ENCODE data around the gene RNF215. TPM values are rescaled to one million over a fixed set of nuclear protein-coding genes. Genes with fewer than 3 reads are reported as not detected.
A peak's percentile ranks its signal among the peaks of the same experiment; 100 is the strongest.

RNF215 gene
- total RNA-seq, 2 experiments from 2014 or later: 7.1 to 7.2 TPM

DNA sequence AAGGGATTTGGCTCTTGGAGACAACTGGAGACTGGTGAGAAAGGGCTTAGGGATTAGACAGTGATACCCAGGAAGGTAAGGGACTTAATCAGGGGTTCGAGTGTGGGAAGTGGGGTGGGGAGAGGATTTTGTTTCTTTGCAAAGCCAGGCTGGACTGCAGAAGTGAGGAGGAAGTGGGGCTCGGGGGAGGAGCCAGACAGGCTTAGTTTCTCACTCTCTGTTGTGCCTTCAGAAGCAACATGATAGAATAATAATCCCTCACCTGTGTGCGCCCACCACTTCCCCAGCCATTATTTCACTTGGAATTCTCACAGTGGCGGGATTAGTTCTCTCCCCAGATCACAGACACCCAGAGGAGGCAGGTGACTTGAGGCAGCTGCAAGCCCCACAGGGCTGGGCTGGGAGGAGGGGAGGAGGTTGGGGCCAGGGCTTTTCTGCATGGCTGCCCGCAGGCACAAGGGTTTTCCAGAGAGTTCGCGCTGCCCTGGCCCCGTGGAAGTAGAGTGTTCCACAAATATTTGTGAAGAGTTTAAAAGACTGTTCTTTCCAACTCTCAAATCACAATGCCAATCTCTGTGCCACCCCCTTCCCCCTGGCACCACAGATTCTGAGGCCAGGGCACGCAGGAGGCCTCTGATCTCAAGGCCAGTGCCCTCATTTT, 5.6 kb upstream of the RNF215 start:
- ATAC-seq: no peak
- H3K4me3 Mint-ChIP-seq: peak overlapping the region; percentile 2

DNA sequence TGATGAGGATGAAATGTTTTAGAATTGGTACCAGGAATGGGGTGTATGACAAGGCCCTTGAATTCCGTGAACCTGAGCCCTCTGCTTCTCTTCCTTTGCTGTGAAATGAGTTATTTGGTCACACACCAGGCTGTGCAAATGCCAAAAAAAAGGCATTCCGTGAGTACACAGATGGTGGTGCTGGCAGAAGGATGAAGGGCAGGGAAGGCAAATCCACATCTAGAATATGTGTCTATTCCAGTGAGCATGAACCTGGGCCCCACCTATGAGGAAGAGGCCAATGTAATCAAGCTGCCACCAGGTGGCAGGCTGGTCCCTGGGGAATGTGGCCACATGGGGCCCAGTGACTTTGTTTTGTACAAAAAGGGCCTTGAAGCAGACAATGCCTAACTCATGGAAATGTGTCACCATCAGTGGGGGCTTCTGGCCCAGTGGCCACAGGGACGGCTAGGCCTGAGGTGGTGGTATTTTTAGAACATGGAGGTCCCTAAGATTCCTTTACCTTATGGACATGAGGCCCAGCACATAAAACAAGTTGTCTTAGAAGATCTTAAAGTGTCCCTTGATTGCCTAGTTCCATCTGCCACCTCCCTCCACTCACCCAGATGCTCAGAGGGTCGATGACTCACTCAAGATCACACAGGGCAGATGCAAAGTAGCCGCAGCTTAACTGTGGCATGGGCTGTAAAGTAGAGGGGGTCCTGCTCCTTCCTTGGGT, 3.9 kb upstream of the RNF215 start:
- Mint-ChIP-seq H3K4me3 (no peak overlapping the region), H3K27ac (peak overlapping the region; percentile 93), H3K9me3 (no peaks in the 10 kb centered on the region), H3K36me3 (ENCODE audit: low read depth) (no peaks in the 10 kb centered on the region), H3K4me1 (ENCODE audit: low read depth) (peaks cover 29% of the 10 kb centered on the region), H3K27me3 (no peaks in the 10 kb centered on the region)
- POLR2A ChIA-PET: interaction anchor here (0.6 to 2.8 kb wide), 7 partner anchors 19 to 174 kb away, joined by 3 to 20 read pairs (median 3); no protein-coding TSS in a partner anchor
- CTCF ChIA-PET: interaction anchor here (0.6 to 21.0 kb wide), 36 partner anchors 10 to 283 kb away, joined by 3 to 472 read pairs (median 5); partner anchors contain the start of genes CASTOR1, CCDC157, MTFP1 and SF3A1
- ATAC-seq (peak; percentile 75), DNase-seq (peak; percentile 90)
- intact Hi-C loops (cut with micrococcal nuclease): loop anchor here (1.0 to 2.0 kb wide), 2 partner anchors 34 to 94 kb away; partner anchors contain the start of gene MTFP1
- TF ChIP-seq, protein P1, sequence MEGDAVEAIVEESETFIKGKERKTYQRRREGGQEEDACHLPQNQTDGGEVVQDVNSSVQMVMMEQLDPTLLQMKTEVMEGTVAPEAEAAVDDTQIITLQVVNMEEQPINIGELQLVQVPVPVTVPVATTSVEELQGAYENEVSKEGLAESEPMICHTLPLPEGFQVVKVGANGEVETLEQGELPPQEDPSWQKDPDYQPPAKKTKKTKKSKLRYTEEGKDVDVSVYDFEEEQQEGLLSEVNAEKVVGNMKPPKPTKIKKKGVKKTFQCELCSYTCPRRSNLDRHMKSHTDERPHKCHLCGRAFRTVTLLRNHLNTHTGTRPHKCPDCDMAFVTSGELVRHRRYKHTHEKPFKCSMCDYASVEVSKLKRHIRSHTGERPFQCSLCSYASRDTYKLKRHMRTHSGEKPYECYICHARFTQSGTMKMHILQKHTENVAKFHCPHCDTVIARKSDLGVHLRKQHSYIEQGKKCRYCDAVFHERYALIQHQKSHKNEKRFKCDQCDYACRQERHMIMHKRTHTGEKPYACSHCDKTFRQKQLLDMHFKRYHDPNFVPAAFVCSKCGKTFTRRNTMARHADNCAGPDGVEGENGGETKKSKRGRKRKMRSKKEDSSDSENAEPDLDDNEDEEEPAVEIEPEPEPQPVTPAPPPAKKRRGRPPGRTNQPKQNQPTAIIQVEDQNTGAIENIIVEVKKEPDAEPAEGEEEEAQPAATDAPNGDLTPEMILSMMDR (IDR thresholded peaks at IDR 0.05): peak; percentile 91

More for the DNA sequence above, 5.6 kb upstream of the RNF215 start:
- peaks cover 33% of the 10 kb centered on the region for H3K4me1 Mint-ChIP-seq (ENCODE audit: low read depth)
- H3K36me3 Mint-ChIP-seq (ENCODE audit: low read depth): no peaks in the 10 kb centered on the region
- ChIA-PET POLR2A (interaction anchor here (0.9 to 2.8 kb wide), 9 partner anchors 12 to 130 kb away, joined by 3 to 20 read pairs (median 3); partner anchors contain the start of genes CASTOR1 and MTFP1), CTCF (interaction anchor here (0.8 to 21.0 kb wide), 13 partner anchors 9 to 285 kb away, joined by 3 to 472 read pairs (median 7); partner anchors contain the start of genes CASTOR1 and MTFP1)
- intact Hi-C loops (cut with micrococcal nuclease): no loop called here
- H3K27ac Mint-ChIP-seq: peak overlapping the region; percentile 76
- TF ChIP-seq, protein P1 (IDR thresholded peaks at IDR 0.05): no peak
- DNase-seq: peak; percentile 47
- no peaks in the 10 kb centered on the region for H3K27me3 Mint-ChIP-seq
- no peaks in the 10 kb centered on the region for H3K9me3 Mint-ChIP-seq

DNA sequence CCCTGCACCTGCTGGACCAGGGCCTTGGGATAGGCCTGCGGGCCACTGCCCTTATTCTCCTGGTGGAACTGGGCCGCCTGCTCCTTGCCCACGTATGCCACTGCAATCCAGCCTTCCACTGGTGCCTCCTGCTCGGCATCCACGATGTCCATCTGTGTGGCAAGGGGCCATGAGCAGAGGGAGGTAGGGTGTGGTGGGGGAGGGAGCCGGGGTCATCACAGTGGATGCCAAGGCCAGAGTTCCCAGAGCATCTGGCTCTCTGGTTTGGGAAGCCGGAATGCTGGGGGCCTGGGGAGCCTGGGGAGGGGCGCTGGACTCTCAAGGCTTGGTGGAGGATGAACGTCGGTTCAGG, 627 bp downstream of the RNF215 start:
- TF ChIP-seq, protein P1 (IDR thresholded peaks at IDR 0.05): no peak
- ATAC-seq (no peak), DNase-seq (no peak)
- CTCF ChIA-PET: interaction anchor here (0.9 to 21.0 kb wide), 10 partner anchors 10 to 122 kb away, joined by 3 to 472 read pairs (median 7); partner anchors contain the start of genes CASTOR1, MTFP1 and SEC14L2
- Mint-ChIP-seq H3K4me3 (peak overlapping the region; percentile 76), H3K27ac (no peak overlapping the region), H3K4me1 (ENCODE audit: low read depth) (peaks cover 9% of the 10 kb centered on the region), H3K27me3 (no peaks in the 10 kb centered on the region), H3K9me3 (no peaks in the 10 kb centered on the region), H3K36me3 (ENCODE audit: low read depth) (no peaks in the 10 kb centered on the region)
- POLR2A ChIA-PET: interaction anchor here (1.3 to 2.5 kb wide), 2 partner anchors 9 to 98 kb away, joined by 4 to 19 read pairs; partner anchors contain the start of gene CASTOR1
- intact Hi-C loops (cut with micrococcal nuclease): no loop called here

- Mint-ChIP-seq H3K27ac (no peak overlapping the region), H3K9me3 (no peaks in the 10 kb centered on the region)
- POLR2A ChIA-PET: interaction anchor here (0.6 to 2.5 kb wide), 4 partner anchors 8 to 1037 kb away, joined by 3 to 19 read pairs (median 4); partner anchors contain the start of gene CASTOR1
Measured at GRCh38 chr22:30385942-30386341, 1.3 kb downstream of the RNF215 start.

More at GRCh38 chr22:30385942-30386341, 1.3 kb downstream of the RNF215 start:
- DNase-seq: no peak
- Mint-ChIP-seq H3K4me3 (peak overlapping the region; percentile 76), H3K27me3 (no peaks in the 10 kb centered on the region), H3K4me1 (ENCODE audit: low read depth) (peaks cover 9% of the 10 kb centered on the region), H3K36me3 (ENCODE audit: low read depth) (no peaks in the 10 kb centered on the region)
- intact Hi-C loops (cut with micrococcal nuclease): no loop called here
- TF ChIP-seq, protein P1 (IDR thresholded peaks at IDR 0.05): no peak
- CTCF ChIA-PET: interaction anchor here (0.7 to 21.0 kb wide), 12 partner anchors 11 to 125 kb away, joined by 3 to 472 read pairs (median 4); partner anchors contain the start of genes CASTOR1 and SEC14L2
- no peak for ATAC-seq

Data from activated CD8-positive, alpha-beta T cell treated with anti-CD3 and anti-CD28 coated beads for 36 hours (primary cell).